HG03039 (cell line): ENCODE results near the gene LRRC4C.

ENCODE experiments used
- ATAC-seq: cut with Tn5 transposase; IDR thresholded peaks from one replicate; pipeline ENCODE4 v1.9.1; 2021; ENCODE audit warnings: mild to moderate bottlenecking, moderate library complexity; ENCODE audit not compliant: unreplicated experiment

Gene LRRC4C

GRCh38 chr11:40273192-40273732, 1186.2 kb downstream of the LRRC4C start:
- no peak for ATAC-seq

DNA sequence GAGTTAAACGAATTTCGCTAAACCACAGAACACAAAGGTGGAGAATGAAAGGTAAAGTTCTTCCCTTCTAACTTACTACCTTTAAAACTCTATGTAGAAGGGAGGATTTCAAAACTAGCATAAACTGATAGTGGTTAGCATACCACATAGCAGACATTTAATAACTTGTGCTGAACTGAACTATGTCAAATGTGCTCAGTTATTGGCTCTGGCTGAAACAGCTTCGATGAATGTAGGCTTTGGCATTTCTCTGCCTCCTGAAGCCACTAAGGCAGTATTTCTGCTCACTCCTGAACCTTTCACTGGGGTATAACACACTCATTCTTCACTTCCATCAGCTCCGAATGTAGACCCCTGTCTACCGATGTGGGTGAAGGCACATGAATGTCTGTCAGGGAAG, 1188.1 kb downstream of the LRRC4C start:
- no peak for ATAC-seq

GRCh38 chr11:40269865-40270264, 1189.6 kb downstream of the LRRC4C start:
- ATAC-seq = no peak

- no peak for ATAC-seq
Measured at GRCh38 chr11:40268551-40268950, 1190.9 kb downstream of the LRRC4C start.

DNA sequence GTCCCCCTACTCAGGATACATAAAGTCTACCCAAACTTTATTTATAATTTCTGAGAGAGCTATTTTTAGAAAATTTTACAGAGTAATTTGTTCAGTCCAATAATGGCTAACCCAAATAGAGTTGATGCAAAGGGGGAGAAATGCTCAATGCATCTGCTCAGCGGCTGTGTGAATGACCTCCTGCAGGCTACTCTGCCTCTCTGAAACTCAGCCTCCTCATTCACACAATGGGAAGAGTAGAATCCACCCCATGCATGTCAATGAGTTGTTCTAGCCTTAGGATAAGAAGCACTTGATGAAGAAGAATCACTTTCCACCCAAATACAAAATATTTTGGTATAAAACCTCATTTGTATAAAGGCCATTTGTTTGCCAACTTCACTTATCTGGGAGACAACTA, 1204.0 kb downstream of the LRRC4C start:
- no peak for ATAC-seq

DNA sequence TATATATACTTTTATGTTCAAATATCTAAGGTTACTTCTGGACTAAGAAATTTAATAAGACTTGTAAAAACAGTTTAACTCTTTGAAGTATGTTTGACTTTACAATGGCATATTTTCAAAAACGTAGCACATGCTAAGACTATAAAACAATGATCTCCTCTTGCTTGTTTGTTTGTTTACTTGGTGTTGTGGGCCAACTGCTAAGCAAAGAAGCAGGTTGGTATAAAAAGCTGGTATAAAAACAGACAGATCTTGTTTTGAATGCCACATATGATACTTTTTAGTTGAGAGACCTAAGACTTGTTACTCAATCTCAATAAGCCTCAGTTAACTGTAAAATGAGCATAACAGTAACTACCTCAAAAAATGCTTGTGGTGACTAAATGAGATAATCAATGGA, 1206.3 kb downstream of the LRRC4C start:
- no peak for ATAC-seq

DNA sequence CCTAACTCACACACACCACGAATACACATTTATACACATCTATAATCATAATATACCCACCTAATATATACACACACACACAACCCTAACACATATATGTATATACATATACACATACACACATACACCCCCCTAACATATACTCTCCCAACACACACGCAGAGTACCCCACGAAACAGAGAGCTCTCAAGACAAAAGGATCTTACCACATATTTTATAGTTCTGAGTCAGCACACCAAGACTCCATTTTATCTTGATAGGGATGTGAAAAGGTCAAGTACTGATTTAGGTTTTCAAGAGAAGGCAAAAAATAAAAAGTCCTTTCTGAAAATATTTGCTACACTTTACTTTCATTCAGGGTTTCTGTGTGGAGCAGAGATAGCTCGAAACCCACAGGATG, 1207.2 kb downstream of the LRRC4C start:
- no peak for ATAC-seq

- no peak for ATAC-seq
Measured at GRCh38 chr11:40246983-40247382, 1212.5 kb downstream of the LRRC4C start.

GRCh38 chr11:40241524-40242051, 1217.9 kb downstream of the LRRC4C start:
- peak; percentile 98 for ATAC-seq

- no peak for ATAC-seq
Measured at GRCh38 chr11:40240284-40240683, 1219.2 kb downstream of the LRRC4C start.

DNA sequence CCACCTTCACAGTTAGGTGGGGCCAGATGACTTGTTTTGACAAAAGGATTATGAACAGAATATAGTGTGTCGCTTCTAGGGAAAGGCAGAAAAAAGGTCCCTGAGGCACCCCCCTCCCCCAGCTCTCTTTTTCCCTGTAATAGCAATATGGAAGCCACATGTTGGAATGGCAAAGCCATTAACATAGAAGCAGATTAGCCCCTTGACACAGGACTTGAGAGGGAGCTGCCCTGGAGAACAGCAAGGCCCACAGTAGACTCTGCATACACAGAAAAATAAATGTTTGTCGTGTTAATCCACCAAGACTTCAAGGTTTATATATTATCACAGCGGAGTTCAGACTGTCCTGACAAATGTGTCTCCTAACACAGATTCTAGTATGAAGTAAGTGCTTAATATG, 1222.9 kb downstream of the LRRC4C start:
- ATAC-seq = no peak

GRCh38 chr11:40235841-40236240, 1223.6 kb downstream of the LRRC4C start:
- ATAC-seq = no peak

- no peak for ATAC-seq
Measured at GRCh38 chr11:40230821-40231220, 1228.6 kb downstream of the LRRC4C start.

GRCh38 chr11:40228662-40229061, 1230.8 kb downstream of the LRRC4C start:
- no peak for ATAC-seq

GRCh38 chr11:40227730-40228129, 1231.7 kb downstream of the LRRC4C start:
- peak; percentile 92 for ATAC-seq

- ATAC-seq = no peak
Measured at GRCh38 chr11:40226654-40227053, 1232.8 kb downstream of the LRRC4C start.

DNA sequence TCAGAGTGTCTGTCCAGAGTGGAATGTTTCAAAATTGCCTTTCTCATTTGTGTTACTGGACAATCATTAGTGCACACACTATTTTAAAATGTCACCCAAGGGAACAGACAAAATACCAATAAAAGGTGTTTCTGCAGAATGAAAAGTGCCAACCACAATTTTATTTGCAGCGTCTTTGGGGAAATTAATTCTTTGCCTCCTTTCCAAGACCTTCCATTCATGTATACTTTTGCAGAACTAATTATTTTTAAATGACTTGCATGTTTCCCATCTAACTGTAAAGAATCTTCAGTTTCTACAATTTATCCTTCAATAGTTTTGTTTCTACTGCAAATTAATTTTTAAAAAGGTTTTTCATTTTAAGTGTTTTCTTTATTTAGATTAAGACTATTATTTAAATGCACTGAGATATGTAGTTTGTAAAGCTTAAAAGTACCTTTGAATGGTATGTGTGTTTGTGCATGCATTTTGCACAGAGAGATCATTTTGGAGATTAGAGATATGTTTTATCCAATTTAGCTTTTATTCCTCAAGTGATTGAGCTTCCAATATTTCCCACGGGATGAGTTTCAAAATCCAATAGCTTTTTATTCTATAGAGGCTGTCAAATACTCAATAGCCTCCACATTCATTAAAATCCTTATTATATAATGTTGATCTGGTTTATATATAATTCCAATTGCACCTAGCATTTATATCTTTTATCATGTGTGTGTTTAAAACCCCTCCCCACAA, 1235.7 kb downstream of the LRRC4C start:
- ATAC-seq = no peak

GRCh38 chr11:40219401-40219800, 1240.1 kb downstream of the LRRC4C start:
- no peak for ATAC-seq

GRCh38 chr11:40215556-40215955, 1243.9 kb downstream of the LRRC4C start:
- no peak for ATAC-seq

DNA sequence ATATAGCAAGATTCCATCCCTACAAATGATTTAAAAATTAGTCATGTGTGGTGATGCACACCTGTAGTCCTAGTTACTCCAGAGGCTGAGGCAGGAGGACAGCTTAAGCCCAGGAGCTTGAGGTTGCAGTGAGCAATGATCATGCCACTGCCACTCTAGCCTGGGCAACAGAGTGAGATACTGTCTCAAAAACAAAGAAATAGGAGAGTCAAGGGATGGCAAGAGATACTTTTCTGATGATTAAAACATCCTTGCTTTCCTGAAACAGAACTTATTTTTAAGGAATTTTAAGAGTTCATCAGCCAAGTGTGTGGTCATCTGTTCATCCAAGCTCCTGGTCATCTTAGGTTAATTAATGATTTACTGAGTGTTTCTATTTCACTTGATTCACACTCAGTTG, 1252.0 kb downstream of the LRRC4C start:
- ATAC-seq = no peak

DNA sequence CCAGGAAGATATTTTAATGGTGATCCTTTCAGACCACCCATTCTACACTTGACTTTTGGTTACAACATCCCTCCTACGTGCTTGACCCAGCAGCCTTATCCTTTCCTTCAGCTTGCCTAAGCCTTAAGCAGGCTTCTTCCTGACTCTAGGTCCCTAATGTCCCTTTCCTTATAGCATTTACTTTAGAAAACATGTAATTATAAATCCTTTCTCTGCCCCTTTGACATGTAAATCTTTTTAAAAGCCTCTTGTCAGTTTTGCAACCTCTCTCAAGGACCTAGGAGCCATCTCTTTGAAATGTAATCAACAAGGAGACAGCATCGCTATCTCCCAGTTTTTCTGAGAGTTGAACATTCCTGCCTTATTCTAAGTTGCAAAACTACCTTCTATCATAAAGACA, 1255.2 kb downstream of the LRRC4C start:
- ATAC-seq = no peak

- ATAC-seq = no peak
Measured at GRCh38 chr11:40203606-40204005, 1255.8 kb downstream of the LRRC4C start.
